Peyer's patch (tissue), 4 donors: ENCODE data around the gene INSIG2. TPM values are rescaled to one million over a fixed set of nuclear protein-coding genes. Genes with fewer than 3 reads are reported as not detected.
A peak's percentile ranks its signal among the peaks of the same experiment; 100 is the strongest.

Experiments used
- DNase-seq, 3 donors: peaks; one replicate each; pipeline ENCODE4 v3.0.0-alpha.2; 2017 to 2019
- H3K27ac ChIP-seq, 4 donors: fragments of 200-600 bp; sonication (generic); one replicate each; pipeline ENCODE4 v1.5.1; 2016 to 2019
- H3K27me3 ChIP-seq, 2 donors: fragments of 200-600 bp; sonication (generic); one replicate each; pipeline ENCODE4 v1.5.1; 2019
- H3K36me3 ChIP-seq, 3 donors: fragments of 200-600 bp; sonication (generic); one replicate each; pipeline ENCODE4 v1.5.1; 2016 to 2019
- H3K4me1 ChIP-seq, 4 donors: fragments of 200-600 bp; sonication (generic); one replicate each; pipeline ENCODE4 v1.5.1; 2016 to 2019
- H3K4me3 ChIP-seq, 4 donors: fragments of 200-600 bp; sonication (generic); 1 replicate in 3 of 4; 2 replicates in 1 of 4; pipeline ENCODE4 v1.5.1; 2016 to 2019; ENCODE audit warnings: mild to moderate bottlenecking in 1 of 4
- H3K9me3 ChIP-seq, 4 donors: fragments of 200-600 bp; sonication (generic); one replicate each; pipeline ENCODE4 v1.5.1; 2016 to 2019; ENCODE audit warnings: mild to moderate bottlenecking in 1 of 4
- POLR2A ChIP-seq, 2 donors: fragments of 450-650 bp; IDR thresholded peaks; one replicate each; pipeline ENCODE4 v1.5.1; 2017; ENCODE audit warnings: antibody characterized with exemption in 2 of 2, mild to moderate bottlenecking in 2 of 2, moderate library complexity in 2 of 2
- total RNA-seq, 4 donors: library from RNA; depleted of rRNA; stranded (reverse); fragments of >200 nt; gene quantifications; one replicate each; pipeline ENCODE4 v1.1.0, GENCODE V29; 2016
- TF ChIP-seq, protein P1 (sequence below), 6 experiments: fragments of 450-650 bp in 4 of 6; fragments of 200-600 bp in 2 of 6; sonication (generic) in 1 of 6; IDR thresholded peaks; one replicate each; pipeline ENCODE4 v1.5.1; 2017 to 2019; ENCODE audit warnings: antibody characterized with exemption in 6 of 6, mild to moderate bottlenecking in 3 of 6, moderate library complexity in 1 of 6

INSIG2 gene
- total RNA-seq, 4 donors from 2014 or later, result 11.4 to 29.7 (median 21.5) TPM

DNA sequence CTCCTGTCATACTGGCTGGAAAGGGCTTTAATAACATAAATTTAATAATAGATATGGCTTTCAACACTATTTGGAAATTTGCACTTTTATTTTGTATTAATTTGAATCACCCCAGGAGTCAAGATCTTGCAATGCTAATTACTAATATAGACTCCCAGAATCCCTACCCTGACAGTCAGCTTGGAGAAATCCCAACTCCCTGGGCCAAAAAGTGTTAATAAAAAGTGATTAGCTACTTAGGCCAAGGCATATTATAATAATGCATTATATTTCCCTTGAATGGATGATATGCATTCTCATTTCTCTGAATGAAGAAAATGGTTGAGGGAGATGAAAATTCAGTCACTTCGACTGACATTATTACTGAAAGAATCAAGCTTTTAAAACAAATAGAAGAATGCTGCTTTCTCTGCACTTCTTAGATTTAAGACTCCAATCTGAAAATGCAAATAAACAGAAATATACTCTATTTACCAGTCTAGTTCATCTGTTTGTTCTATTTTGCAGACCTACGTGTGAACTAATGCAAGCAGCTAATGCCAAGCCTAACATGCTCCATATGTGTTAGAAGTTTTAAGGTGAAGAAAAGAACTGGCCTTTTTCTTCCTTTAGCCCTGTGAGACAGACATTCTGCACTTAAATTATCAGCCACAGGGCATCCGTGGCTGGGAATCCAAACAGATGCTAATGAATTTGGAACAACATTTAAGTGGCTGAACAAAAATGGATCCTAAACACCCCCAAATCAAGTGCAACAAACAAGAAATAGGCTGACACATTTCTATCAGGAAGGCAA lies 33.9 kb upstream of the INSIG2 start:
- DNase-seq, result no peak
- Histone ChIP-seq H3K36me3 (no peaks in the 10 kb centered on the region), H3K27me3 (no peaks in the 10 kb centered on the region), H3K9me3 (no peaks in the 10 kb centered on the region), H3K4me1 (peaks cover 0 to 4% (median 0%) of the 10 kb centered on the region in 4 donors), H3K4me3 (no peak overlapping the region), H3K27ac (peak overlapping the region in 2 of 4 donors; percentile 73 to 78)
- TF ChIP-seq, protein P1, sequence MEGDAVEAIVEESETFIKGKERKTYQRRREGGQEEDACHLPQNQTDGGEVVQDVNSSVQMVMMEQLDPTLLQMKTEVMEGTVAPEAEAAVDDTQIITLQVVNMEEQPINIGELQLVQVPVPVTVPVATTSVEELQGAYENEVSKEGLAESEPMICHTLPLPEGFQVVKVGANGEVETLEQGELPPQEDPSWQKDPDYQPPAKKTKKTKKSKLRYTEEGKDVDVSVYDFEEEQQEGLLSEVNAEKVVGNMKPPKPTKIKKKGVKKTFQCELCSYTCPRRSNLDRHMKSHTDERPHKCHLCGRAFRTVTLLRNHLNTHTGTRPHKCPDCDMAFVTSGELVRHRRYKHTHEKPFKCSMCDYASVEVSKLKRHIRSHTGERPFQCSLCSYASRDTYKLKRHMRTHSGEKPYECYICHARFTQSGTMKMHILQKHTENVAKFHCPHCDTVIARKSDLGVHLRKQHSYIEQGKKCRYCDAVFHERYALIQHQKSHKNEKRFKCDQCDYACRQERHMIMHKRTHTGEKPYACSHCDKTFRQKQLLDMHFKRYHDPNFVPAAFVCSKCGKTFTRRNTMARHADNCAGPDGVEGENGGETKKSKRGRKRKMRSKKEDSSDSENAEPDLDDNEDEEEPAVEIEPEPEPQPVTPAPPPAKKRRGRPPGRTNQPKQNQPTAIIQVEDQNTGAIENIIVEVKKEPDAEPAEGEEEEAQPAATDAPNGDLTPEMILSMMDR (IDR thresholded peaks at IDR 0.05), result no peak
- no peak for TF ChIP-seq POLR2A (IDR thresholded peaks at IDR 0.05)

DNA sequence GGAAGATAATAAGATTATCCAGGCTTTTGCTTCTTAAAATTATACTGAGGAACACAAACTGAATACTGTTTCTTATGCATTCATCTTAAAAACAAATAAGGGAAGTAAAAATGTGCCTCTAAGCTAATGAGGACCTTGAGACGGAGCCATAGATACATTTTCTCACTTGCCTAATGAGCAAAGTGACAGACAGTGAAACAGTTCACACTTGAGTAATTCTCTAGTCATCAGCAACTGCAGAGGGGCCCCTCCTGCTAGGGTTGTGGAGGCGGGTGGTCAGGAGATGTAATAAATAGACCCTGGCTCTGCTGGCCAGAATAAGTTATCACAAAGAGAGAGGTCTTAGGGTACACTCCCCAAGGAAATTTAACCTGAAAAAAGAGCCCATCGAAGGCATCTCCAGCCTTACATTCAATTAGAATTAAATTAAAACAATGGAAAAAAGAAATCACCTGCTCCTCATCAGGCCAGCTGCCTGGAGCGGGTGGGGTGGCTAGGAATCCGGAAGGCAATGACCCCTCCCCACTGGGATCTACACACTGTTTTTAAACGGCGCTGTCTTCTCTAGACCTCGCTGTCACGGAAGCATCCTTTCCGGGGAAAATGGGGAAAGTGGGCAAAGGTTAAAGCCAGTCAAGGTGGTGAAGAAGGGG lies 32.6 kb upstream of the INSIG2 start:
- H3K27ac ChIP-seq, result peak overlapping the region in 2 of 4 donors; percentile 73 to 78
- TF ChIP-seq, protein P1 (IDR thresholded peaks at IDR 0.05), result no peak
- no peak for TF ChIP-seq POLR2A (IDR thresholded peaks at IDR 0.05)
- no peaks in the 10 kb centered on the region for H3K27me3 ChIP-seq
- no peaks in the 10 kb centered on the region for H3K9me3 ChIP-seq
- DNase-seq, result peak in 1 of 3 donors; percentile 26
- no peak overlapping the region for H3K4me3 ChIP-seq
- H3K36me3 ChIP-seq, result no peaks in the 10 kb centered on the region
- peaks cover 0 to 4% (median 0%) of the 10 kb centered on the region in 4 donors for H3K4me1 ChIP-seq

DNA sequence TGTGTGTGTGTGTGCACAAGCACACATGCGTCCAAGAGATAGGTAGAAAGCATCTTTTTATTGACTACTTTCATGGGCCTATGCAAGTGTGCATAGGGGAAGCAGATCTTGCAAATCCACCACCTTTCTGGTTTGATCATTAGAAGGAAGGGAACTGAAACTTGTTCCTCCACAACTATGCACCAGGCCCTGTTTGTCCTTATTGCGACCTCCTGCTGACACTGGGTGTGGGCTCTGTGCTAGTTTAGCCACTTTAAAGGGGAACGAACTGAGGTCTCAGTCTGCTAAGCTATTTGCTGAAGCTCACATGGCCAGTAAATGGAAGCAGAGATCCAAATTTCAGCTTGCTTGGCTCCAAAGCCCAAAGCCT lies 32.1 kb upstream of the INSIG2 start:
- Histone ChIP-seq H3K9me3 (no peaks in the 10 kb centered on the region), H3K4me3 (no peak overlapping the region), H3K27me3 (no peaks in the 10 kb centered on the region), H3K4me1 (peaks cover 0 to 4% (median 0%) of the 10 kb centered on the region in 4 donors), H3K36me3 (no peaks in the 10 kb centered on the region), H3K27ac (peak overlapping the region in 2 of 4 donors; percentile 73 to 78)
- DNase-seq, result peak in 2 of 3 donors; percentile 64 to 75
- TF ChIP-seq, protein P1 (IDR thresholded peaks at IDR 0.05), result no peak
- TF ChIP-seq POLR2A (IDR thresholded peaks at IDR 0.05), result no peak

DNA sequence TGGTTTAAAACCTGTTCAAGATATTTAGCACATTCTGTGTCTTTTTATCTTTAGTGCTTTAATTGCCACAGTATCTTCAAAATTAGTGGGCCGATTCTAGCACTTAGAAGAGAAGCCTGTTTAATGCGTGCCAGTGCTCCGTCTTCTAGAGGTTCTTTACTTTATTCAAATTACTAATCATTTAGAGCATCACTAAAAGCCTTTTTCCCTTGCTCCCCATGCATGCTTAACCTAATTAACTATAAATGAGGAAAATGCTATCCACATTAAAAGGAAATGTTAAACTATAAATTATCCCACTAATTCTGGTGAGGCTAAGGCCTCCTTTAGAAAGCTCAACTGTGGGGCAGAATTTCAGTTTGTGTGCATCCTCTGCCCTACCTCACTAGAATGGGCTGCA lies 31.5 kb upstream of the INSIG2 start:
- no peak for DNase-seq
- H3K27ac ChIP-seq, result peak overlapping the region in 2 of 4 donors; percentile 73 to 78
- H3K9me3 ChIP-seq, result no peaks in the 10 kb centered on the region
- no peaks in the 10 kb centered on the region for H3K27me3 ChIP-seq
- H3K36me3 ChIP-seq, result no peaks in the 10 kb centered on the region
- no peak overlapping the region for H3K4me3 ChIP-seq
- peaks cover 0 to 4% (median 0%) of the 10 kb centered on the region in 4 donors for H3K4me1 ChIP-seq
- no peak for TF ChIP-seq POLR2A (IDR thresholded peaks at IDR 0.05)
- TF ChIP-seq, protein P1 (IDR thresholded peaks at IDR 0.05), result no peak

DNA sequence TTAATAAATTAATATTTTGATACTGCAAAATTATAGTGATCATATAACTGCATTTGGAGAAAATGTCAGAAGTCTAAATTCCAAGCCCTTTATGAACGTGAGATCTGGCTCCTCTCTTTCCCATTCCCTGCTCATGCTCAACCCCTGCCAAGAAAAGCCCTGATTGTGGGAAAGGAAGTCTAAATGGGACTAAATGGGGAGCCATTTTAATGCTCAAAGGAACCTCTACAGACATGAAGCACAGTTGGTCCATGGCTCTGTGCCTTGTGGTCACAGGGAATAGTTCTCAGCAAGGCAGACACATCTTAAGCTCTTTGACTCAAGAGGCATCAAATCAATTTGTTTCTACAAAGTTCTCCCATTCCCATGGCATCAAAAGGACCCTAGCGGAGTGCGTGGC lies 29.3 kb upstream of the INSIG2 start:
- TF ChIP-seq POLR2A (IDR thresholded peaks at IDR 0.05), result no peak
- TF ChIP-seq, protein P1 (IDR thresholded peaks at IDR 0.05), result no peak
- H3K4me1 ChIP-seq, result peaks cover 0 to 4% (median 0%) of the 10 kb centered on the region in 4 donors
- H3K9me3 ChIP-seq, result no peaks in the 10 kb centered on the region
- H3K27ac ChIP-seq, result no peak overlapping the region
- no peaks in the 10 kb centered on the region for H3K27me3 ChIP-seq
- DNase-seq, result no peak
- no peak overlapping the region for H3K4me3 ChIP-seq
- no peaks in the 10 kb centered on the region for H3K36me3 ChIP-seq
